GM18505 (cell line): ENCODE measurements around the gene CEP104.

Source experiments
- ATAC-seq: cut with Tn5 transposase; IDR thresholded peaks from one replicate; pipeline ENCODE4 v1.9.1; 2021; ENCODE audit not compliant: unreplicated experiment
- POLR2A ChIP-seq: IDR thresholded peaks from 4 replicates; pipeline ENCODE4 v1.6.1; 2011; ENCODE audit warnings: borderline replicate concordance; ENCODE audit not compliant: insufficient read depth, insufficient read length; ENCODE audit errors: extremely low read depth

The CEP104 gene

DNA sequence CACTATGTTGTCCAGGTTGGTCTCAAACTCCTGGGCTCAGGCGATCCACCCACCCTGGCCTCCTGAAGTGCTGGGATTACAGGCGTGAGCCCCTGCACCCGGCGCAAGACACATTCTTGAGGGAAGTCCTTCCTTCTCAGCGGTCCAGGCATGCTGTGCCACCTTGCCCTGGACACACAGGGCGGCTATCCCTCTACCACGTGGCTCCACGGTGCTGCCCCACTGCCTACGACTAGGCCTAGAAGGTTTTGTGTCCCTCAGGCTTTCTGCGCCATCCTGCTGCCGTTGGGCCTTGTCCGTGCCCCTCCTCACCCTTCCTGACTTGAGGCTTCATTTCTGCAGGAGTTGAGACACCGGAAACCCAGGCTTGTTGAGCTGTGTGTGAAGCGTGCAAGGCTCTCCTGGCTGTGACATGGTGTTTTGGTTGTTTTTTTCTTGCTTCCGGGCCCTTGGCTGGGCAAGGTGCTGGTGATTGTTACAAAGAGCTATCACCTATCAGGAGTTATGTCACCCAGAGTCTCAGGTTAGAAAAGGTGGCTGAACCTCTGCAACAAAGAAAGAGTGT, 29.2 kb upstream of the CEP104 start:
- no peak for TF ChIP-seq POLR2A
- no peak for ATAC-seq

DNA sequence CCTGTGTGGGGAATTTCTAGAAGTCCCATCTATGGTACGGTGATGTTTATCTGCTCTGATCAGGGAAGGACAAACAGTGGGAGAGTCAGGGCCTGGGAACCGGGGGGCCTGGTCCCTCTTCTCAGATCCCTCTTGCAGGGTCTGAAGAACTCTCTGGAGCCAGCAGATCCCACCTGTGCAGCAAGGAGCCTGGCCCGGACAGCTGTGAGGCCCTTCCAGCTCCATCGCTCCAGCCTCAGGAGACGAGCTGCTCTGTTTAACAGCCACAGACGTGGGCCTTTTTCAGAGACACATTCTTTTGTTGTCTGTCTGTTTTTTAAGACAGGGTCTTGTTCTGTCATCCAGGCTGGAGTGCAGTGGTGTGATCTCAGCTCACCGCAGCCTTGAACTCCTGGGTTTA, 28.6 kb upstream of the CEP104 start:
- ATAC-seq, result no peak
- TF ChIP-seq POLR2A, result no peak

DNA sequence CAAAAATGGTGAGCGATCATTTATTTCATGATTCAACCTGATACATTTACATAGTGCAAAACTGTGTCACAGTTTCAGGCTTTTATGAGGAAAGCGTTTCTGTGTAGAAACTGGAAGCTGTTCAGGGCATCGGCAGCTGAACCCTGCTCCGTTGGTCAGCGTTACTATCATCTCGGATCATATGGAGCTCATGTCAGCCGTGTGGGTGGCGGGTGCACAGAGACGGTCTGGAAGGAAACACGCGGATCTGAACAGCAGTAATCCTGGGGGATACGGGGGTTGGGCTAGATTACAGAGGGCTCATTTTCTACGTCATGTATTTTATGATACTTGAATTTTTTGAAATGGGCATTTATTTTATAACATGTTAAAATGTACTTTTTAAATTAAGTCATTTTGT, 28.0 kb upstream of the CEP104 start:
- no peak for TF ChIP-seq POLR2A
- no peak for ATAC-seq

DNA sequence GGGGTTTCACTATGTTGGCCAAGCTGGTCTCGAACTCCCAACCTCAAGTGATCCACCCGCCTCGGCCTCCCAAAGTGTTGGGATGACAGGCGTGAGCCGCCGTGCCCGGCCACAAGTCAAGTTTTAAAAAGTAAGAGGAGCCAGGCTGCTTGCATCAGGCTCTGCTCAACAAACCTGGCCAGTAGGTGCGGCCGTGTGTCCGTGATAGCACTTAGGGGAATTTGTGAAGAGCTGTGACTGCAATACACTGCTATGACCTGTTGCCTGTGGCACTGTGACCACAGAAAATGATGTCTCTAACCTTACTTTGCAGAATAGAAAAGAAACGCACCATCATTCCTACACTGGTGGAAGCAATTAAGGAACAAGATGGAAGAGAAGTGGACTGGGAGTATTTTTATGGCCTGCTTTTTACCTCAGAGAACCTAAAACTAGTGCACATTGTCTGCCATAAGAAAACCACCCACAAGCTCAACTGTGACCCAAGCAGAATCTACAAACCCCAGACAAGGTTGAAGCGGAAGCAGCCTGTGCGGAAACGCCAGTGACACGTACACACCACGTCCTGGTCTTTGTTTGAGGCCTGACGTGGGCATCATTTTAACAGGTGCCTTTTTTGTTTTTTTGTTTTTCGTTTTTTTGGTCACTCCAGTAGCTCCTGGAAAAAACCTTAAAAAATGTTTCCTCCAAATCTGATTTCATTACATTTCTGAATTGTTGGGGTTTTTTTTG, 26.3 kb upstream of the CEP104 start:
- no peak for TF ChIP-seq POLR2A
- no peak for ATAC-seq

DNA sequence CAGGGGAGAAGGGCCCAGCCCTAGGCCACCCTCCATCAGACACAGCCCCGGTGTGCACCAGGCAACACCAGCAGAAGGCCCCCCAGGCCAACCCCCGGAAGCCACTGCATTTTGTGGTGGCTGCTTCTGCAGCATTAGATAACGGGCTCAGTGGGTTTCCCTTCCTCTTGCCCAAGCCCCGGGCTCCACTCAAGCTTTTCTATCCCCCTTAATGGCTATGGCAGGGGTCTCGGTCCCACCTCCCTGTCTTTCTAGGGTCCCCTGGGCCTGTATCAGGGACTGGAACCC, 24.1 kb upstream of the CEP104 start:
- no peak for TF ChIP-seq POLR2A
- ATAC-seq, result no peak

DNA sequence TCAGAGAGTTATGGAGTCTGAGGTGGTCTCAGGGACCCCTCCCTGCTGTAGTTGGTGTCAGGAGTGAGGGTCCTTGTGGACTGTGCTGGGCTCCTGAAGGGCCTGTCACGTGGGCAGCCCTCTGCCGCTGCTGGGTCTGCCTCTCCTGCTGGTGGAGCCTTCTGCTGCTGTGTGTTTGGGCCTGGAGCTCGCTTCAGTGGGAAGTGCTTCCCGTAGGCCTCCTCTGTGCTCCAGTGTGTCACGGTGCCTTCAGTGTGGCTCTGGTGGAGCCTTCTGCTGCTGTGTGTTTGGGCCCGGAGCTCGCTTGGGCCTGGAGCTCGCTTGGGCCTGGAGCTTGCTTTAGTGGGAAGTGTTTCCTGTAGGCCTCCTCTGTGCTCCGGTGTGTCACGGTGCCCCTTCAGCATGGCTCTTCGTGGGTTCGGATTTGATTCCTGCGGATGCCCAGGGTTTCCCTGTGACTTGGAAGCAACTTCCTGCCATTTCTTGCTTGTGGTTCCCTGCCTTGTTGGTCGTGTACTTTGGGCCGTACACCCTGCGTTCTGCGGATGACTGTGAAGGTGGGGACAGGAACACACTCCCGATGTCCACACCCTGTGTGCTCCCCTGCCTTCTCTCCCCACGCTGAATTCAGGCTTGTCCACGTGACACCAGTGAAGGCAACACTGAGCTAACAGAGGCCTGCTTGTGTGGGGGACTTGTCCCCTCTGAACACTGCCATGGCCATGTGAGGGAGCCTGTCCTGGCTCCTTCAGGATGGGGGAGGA, 23.6 kb upstream of the CEP104 start:
- TF ChIP-seq POLR2A, result no peak
- ATAC-seq, result no peak

DNA sequence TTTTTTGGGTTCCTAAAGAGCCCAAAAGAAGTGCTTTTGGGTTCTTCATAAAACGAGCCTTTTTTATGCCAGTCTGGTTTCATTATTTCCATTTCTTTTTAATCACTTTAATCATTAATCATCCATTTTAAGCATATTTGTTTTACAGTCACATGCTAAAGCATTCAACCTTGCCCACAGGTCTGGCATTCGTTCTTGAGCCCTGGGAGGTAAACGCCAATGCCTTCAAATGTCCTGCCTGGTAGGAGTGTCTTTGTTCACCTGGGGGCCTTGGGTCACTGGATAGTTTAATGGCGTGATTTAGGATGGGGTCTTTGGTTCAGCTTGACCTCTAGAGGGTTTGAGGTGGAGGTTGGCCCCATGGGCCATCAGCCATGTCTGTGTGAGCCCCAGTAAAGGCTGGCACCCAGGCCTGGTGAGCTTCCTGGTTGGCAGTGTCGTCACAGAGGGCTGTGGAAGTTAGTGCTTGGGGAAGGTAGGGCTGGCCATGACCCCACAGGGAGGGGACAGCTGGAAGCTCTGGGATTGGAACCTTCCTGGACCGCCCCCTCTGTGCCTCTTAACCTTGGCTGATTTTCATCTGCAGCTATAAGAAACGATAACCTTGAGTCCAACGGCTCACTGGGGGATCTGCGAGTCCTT, 22.9 kb upstream of the CEP104 start:
- ATAC-seq, result no peak
- no peak for TF ChIP-seq POLR2A

DNA sequence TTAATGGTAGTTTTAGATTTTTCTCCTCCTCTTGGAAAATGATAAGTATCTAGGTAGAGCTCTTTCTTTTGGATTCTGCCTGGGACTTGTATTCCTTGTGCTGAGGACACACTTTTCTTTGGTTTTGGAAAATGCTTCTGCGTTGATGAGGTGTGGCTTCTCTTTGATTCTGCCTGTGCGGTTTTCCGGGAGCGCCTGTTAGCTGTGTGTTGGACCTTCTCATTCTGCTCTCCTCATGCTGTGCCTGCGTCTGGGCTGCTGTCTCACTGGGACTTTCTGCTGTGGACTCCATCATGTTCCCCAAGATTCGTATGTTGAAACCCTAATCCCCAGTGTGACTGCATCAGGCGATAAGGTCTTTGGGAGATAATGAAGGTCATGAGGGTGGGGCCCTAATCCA, 22.1 kb upstream of the CEP104 start:
- no peak for TF ChIP-seq POLR2A
- ATAC-seq, result no peak

DNA sequence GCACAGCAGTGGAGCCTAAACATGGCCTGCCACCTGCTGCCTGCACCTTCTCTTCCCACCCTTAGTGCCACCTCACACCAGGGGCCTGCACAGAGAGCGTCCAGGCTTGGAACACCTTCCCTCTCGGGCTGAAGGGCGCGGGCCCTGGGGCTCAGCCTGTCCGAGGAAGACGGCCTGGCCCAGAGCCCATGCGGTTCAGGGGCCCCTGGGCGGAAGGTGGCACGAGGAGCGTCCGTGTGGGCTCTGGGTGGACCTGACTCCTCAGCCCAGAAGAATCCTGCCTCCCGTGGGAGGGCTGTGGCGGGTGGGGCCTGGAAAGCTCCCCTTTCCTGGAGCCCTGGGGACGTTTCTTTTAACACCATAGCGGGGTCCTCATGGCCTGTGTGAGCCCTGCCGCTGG, 19.7 kb upstream of the CEP104 start:
- no peak for ATAC-seq
- TF ChIP-seq POLR2A, result no peak

DNA sequence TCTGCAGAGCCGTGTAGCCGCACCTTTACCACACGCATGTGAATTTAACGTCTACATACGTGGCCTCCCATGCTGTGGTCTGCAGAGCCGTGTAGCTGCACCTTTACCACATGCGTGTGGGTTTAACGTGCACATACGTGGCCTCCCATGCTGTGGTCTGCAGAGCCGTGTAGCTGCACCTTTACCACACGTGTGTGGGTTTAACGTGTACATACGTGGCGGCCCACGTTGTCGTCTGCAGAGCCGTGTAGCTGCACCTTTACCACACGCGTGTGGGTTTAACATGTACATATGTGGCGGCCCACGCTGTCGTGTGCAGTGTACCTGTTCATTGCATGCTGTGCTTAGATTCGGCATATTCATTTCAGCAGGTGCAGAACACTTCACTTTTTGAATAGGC, 17.7 kb upstream of the CEP104 start:
- ATAC-seq, result no peak
- TF ChIP-seq POLR2A, result no peak

DNA sequence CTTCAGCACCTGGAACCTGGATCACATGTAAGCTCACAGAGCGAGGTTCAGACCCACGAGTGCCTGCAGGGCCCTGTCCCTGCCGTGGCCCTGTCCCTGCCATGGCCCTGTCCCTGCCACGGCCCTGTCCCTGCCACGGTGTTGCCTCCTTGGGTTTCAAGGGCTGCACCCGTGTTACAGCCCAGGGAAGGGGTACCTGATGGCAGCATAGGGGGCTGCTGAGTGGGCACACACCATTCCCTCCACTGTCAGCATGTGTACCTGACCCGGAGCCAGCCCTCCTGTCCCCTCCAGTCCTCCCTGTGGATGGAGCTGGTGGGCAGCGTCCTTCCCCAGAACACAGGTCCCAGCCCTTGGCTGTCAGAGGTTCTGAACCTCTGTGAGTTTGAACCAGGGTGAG, 15.5 kb upstream of the CEP104 start:
- no peak for ATAC-seq
- no peak for TF ChIP-seq POLR2A

DNA sequence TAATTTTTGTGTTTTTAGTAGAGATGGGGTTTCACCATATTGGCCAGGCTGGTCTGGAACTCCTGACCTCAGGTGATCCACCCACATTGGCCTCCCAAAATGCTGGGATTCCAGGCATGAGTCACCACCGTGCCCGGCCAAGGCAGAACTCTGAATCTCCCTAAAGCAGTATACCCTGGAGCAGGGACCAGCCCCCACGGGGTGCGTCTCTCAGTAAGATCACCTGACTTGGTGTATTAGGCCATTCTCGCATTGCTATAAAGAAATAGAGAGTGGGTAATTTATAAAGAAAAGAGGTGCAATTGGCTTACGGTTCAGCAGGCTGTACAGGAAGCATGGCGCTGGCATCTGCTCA, 14.4 kb upstream of the CEP104 start:
- no peak for ATAC-seq
- TF ChIP-seq POLR2A, result no peak

DNA sequence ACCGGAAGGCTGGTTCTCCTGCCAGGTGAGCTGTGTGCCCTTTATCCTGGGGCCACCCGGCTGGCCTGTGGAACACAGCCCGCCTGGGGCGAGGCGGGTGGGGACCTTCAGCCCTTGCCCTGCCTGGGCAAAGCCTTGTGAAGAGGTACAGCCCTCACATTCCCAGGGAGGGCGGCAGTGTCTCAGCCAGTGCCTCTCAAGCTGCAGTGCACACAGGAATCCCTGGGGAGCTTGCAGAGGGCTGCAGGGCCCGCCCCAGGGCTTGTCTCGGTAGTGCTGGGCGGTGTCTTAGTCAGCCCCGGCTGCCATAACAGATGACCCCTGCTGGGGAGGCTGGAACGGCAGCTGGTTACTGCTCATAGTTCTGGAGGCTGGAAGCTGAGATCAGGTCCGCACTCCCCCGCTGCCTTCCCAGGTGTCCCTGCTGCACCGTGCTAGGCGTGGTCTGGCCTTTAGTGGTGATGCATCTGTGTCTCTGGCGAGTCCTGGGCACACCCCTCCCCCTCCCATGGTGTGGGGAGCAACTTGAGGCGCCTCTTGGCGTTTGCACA, 12.8 kb upstream of the CEP104 start:
- TF ChIP-seq POLR2A, result no peak
- ATAC-seq, result no peak
